DND-41 (cell line): ENCODE data around the gene FOSL1.

ENCODE experiments used
- CTCF ChIP-seq: IDR thresholded peaks from 2 replicates; pipeline ENCODE4 v1.5.1; 2012; ENCODE audit warnings: borderline replicate concordance, low read length, moderate library complexity, mild to moderate bottlenecking; ENCODE audit not compliant: poor library complexity, severe bottlenecking; ENCODE audit errors: extremely low read depth
- EZH2 ChIP-seq: IDR thresholded peaks from 3 replicates; pipeline ENCODE4 v1.6.1; 2012; ENCODE audit warnings: borderline replicate concordance, low read depth, mild to moderate bottlenecking, moderate library complexity, low read length, inconsistent platforms; ENCODE audit not compliant: severe bottlenecking

DNA sequence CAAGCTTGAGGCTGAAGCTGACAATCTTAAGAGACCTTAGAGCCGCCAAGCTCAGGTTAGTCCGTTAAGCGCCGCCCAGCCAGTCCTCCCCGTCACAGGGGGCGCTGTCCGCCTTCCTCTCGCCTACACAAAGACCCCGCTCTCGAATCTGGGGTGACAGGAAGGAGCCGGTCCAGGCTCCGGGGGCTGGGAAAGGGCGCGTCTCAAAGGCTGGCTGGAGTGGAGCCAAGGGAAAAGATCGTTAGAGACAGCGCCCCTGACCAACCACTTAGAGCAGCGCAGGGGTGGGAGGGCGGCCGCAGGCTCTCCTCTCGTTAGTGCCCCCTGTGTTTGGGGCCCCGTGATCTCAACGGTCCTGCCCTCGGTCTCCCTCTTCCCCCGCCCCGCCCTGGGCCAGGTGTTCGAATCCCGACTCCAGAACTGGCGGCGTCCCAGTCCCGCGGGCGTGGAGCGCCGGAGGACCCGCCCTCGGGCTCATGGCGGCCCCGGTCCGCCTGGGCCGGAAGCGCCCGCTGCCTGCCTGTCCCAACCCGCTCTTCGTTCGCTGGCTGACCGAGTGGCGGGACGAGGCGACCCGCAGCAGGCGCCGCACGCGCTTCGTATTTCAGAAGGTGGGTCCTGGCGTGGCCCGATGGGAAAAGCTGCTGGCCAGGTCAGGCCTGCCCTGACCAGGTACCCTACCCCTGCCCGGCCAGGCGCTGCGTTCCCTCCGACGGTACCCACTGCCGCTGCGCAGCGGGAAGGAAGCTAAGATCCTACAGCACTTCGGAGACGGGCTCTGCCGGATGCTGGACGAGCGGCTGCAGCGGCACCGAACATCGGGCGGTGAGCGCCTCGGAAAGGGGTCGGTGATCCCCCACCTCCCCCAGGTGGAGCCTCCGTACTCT is 39.7 kb downstream of the FOSL1 start, which contains the start of gene MUS81:
- peak; percentile 97 for TF ChIP-seq CTCF
- no peak for TF ChIP-seq EZH2
